GM19099 (cell line): ENCODE data around the gene PDZRN3.

Source experiments
- POLR2A ChIP-seq: IDR thresholded peaks from 3 replicates; pipeline ENCODE4 v1.6.1; 2011; ENCODE audit warnings: low read depth; ENCODE audit not compliant: insufficient read length; ENCODE audit errors: extremely low read depth

Gene PDZRN3

DNA sequence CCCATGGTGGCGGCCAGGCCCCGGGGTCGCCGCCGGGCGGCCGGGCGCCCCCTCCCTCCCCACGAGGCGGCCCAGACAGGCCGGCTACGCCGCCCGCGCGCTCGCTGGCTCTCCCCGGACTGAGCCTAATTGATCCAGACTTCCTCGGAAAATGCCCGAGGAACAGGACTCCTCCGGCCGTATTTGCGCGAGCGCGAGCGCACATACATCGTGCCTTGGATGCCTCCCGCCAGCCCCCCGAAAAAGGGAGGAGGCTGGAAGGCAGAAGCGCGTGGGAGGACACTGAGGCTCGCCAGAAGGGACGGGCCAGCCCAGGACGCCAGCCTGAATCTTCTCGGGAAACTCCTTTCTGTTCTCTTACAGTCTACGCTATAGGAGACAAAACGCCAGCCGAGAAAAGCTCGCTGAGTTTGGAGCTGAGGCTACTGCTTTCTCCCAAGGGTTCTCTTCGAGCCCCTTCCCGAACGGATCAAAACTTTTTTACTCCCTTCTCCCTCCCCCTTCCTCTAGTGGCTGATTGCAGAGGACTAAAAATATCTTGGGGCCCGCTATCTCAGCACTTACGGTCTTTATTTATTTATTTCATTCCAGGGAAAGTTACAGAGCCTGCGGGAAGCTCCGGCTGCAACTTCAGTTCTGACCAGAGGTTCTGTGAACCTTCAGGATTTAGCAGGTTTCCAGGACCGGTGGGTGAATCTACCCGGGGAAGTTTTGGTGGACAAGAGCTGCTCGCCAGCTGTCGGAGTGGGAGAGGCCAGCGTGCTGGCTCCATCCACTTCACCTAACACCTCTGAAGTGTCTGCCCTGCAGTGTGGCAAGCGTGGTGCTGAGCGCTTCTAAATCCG is at the start of gene PDZRN3:
PDZRN3 (minus strand) TSS at position 121 of the 845 bp plus-strand sequence.
- no peak for TF ChIP-seq POLR2A

DNA sequence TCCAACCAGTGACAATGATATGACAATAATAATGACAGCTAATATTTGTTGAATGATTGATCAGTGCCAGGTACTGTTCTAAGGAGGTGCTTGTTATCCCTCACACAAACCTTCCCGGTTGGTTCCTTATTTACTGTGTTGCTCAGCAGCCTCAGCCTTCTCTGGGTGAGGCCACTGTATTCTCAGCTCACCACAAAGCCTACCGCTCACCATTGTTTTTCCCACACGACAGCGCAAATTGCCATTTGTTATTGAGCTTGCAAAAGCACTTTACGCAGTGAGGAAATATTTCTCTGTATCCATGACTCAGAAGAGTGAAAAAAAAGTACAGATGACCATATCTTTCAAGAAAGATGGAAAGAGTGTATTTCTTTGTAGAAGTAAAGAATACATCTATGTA is 49.5 kb upstream of the PDZRN3 start:
- TF ChIP-seq POLR2A, result no peak

GRCh38 chr3:73669260-73669659 is 44.5 kb upstream of the PDZRN3 start:
- no peak for TF ChIP-seq POLR2A

GRCh38 chr3:73668391-73668790 is 43.6 kb upstream of the PDZRN3 start:
- TF ChIP-seq POLR2A, result no peak

DNA sequence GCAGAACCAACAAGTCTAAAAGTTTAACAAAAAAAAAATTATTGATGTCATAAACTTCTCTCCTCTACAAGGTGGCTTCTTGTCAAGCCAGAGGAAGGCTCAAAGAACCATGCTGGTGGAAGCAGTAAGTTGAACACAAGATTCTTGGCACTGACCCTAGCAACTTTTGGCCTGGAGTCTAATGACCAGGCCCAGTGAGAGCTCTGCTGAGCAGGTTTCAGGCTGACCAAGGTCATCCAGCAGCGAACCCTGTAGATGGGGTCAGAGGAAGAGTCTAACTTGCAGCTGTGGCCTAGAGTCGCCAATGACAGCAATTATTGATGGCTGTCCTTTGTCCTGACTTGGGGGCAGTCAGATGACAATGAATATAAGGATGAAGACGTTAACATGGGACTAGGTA is 43.1 kb upstream of the PDZRN3 start:
- TF ChIP-seq POLR2A, result no peak

DNA sequence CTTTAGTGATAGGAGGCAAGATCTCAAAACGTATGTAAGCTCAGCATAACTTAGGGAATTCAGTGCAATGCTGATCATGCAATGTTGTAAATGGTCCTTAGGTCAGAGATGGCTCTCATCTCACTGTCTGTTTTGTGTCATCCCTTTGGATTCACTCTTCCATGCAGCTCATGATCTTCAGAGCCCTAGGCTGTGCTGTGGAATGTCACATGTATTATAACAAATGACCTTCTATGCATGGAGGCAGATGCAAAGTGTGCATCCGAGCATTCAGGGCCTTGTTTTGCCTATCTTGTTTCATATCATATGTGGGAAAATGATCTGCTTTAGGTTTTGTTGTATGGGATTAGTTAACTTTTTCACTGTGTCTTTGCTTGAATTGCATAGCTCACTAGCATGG is 40.5 kb upstream of the PDZRN3 start:
- TF ChIP-seq POLR2A, result no peak

DNA sequence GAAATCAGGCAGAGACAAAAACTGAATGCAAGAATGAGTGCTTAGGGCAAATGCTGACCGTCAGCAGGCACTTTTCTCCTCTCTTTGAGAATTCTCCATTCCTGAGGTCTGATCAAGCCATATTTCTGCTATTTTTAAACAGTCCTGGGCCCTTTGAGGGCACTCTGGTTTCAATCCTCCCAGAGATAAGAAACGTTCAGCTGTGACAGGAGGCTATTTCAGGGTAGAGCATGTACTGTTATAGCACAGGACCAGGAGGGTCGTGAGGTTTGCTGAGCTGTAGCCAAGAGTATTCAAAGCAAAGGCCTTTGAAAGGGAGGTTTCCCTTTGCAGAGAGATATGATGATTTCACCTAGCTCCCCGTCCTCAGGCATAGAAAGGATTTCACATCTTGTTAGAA is 39.6 kb upstream of the PDZRN3 start:
- TF ChIP-seq POLR2A, result no peak

DNA sequence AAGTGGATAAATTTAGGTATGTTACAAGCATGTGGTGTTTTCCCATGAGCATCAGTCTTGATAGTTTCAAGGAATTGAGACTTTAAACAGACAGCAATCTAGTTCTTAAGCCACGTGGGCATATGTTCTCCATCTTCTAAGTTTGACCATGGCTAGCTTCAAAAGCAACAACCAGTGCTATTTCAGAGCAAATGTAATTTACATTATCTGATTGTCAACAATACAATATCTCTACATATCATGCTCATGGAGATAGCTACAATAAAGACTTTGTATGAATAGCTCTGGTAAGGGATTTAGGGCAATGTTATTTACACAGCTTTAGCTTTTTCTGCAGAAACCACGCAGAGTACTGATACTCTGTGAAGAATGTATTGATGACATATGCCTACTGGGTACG is 38.8 kb upstream of the PDZRN3 start:
- TF ChIP-seq POLR2A, result no peak

- TF ChIP-seq POLR2A, result no peak
Measured at GRCh38 chr3:73661265-73661664, 36.5 kb upstream of the PDZRN3 start.

- TF ChIP-seq POLR2A, result no peak
Measured at GRCh38 chr3:73658227-73658626, 33.5 kb upstream of the PDZRN3 start.

DNA sequence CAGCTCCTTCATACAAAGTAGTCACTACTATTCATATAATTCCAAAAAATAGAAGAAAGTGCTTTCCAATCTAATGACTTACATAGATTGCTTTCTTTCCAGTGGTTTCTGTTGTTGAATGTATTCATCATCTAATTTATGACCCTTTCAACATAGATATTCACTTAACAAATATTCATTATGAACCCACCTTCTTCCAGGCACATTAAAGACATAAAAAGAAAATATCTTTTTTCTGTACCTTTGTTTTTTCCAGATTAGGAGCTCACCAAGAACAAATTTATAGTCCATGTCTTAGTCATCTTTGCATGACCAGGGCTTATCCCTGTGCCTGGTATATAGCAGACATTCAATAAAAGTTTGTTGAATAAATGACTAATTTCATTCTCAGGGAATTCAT is 32.4 kb upstream of the PDZRN3 start:
- no peak for TF ChIP-seq POLR2A

- no peak for TF ChIP-seq POLR2A
Measured at GRCh38 chr3:73656241-73656890, 31.6 kb upstream of the PDZRN3 start.

DNA sequence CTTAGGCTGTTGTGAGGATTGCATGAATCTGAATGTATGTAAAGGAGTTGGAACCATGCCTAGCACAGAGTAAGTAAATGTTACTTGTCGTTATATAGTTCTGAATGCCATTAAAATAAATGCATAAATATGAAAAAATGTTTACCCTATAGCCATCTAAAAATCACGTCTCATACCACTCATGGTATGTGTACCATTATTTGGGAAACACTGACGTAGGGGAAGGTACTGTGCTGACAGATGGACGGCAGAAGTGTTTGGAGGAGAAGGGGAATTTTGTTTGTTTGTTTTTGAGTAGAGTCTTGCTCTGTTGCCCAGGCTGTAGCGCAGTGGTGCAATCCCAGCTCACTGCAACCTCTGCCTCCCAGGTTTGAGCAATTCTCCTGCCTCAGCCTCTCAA is 30.5 kb upstream of the PDZRN3 start:
- TF ChIP-seq POLR2A, result no peak

GRCh38 chr3:73653877-73654276 is 29.1 kb upstream of the PDZRN3 start:
- no peak for TF ChIP-seq POLR2A

DNA sequence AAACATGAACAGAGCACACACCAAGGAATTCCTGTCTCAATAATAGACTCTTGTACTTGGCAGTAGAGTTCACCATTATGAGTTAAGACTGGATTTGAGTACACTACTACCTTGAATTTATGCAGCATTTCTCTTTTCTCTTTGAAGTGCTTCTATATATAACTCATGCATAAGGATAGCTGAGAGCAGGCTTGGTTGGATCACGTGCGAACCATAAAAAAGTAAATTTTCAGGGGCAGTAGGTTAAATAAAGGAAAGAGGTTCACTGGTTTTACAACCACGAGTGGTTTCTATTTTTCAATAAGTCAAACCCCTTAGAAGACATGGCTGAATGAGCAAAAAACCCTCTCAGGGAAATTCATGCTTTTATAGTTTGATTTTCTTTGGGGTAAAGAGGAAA is 28.6 kb upstream of the PDZRN3 start:
- TF ChIP-seq POLR2A, result no peak

DNA sequence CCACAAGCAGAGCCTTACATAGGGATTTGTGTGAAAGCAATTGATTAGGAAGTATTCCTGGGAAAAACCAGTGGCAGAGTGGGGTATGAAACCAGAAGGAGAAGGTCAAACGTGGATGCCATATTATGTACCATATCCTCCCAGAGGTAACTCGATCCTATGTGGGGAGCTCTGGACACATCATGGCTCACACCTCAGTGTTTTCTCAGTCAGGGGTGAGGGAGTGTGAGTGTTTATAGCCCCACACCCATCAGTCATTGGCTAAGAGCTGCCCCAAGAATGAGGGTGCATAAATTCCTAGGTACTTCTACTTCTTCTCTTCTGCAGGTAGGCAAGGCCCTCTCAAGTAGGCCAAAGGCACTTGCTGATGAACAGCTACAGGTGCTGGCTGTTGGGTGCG is 28.2 kb upstream of the PDZRN3 start:
- TF ChIP-seq POLR2A, result no peak

GRCh38 chr3:73637042-73637441 is 12.3 kb upstream of the PDZRN3 start:
- TF ChIP-seq POLR2A, result no peak

DNA sequence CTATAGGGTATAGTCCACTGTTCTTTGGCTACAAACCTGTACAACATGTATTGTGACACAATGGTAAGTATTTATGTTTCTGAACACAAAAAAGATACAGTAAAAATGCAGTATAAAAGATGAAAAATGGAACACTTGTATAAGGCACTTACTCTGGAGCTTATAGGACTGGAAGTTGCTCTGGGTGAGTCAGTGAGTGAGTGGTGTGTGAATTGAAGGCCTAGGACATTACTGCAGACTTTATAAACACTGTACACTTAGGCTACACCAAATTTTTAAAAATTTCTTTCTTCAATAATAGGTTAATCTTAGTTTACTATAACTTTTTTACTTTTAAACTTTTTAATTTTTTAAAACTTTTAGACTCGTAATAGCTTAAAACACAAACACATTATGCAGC is 10.5 kb upstream of the PDZRN3 start:
- TF ChIP-seq POLR2A, result no peak
